Measurements from ENCODE around the gene RAB44.

The RAB44 gene

DNA sequence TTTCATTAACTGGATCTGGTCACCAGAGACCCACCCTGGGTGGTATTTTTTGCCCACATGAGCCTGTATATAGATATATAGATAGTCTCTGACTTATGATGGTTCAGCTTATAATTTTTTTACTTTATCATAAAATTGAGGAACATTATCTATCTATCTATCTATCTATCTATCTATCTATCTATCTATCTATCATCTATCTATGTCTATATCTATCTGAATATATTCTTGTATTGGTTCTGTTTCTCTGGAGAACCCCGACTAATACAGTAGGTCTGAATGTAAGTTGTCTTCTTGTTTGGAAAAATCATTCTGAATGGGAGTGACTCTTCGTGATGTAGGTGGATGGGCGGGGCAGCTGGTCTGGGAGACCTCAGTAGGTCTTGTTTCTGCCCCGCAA, 32.4 kb upstream of the RAB44 start:
- Histone ChIP-seq H2AFZ (ENCODE audit: low read depth, low read length) (no peak overlapping the region), H3K4me3 (ENCODE audit: low read length) (no peak overlapping the region), H3K79me2 (ENCODE audit: low read length) (no peaks in the 10 kb centered on the region), H4K20me1 (ENCODE audit: insufficient read depth, low read length) (no peaks in the 10 kb centered on the region), H3K9ac (ENCODE audit: low read length) (no peak overlapping the region), H3K9me3 (ENCODE audit: insufficient read depth, low read length) (no peaks in the 10 kb centered on the region), H3K27ac (ENCODE audit: low read length) (no peak overlapping the region), H3K36me3 (replicated peaks; ENCODE audit: low read depth, low read length) (no peaks in the 10 kb centered on the region), H3K4me1 (ENCODE audit: low read length) (peaks cover 46% of the 10 kb centered on the region), H3K27me3 (ENCODE audit: low read depth, low read length) (0 out of 2 replicates have a peak, but pooled peaks cover 5% of the 10 kb centered on the region), H3K4me2 (ENCODE audit: low read length) (no peak overlapping the region)
- TF ChIP-seq, protein P1, sequence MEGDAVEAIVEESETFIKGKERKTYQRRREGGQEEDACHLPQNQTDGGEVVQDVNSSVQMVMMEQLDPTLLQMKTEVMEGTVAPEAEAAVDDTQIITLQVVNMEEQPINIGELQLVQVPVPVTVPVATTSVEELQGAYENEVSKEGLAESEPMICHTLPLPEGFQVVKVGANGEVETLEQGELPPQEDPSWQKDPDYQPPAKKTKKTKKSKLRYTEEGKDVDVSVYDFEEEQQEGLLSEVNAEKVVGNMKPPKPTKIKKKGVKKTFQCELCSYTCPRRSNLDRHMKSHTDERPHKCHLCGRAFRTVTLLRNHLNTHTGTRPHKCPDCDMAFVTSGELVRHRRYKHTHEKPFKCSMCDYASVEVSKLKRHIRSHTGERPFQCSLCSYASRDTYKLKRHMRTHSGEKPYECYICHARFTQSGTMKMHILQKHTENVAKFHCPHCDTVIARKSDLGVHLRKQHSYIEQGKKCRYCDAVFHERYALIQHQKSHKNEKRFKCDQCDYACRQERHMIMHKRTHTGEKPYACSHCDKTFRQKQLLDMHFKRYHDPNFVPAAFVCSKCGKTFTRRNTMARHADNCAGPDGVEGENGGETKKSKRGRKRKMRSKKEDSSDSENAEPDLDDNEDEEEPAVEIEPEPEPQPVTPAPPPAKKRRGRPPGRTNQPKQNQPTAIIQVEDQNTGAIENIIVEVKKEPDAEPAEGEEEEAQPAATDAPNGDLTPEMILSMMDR (IDR thresholded peaks at IDR 0.05; ENCODE audit: low read depth, low read length): no peak
- TF ChIP-seq EZH2phosphoT487 (IDR thresholded peaks at IDR 0.05; ENCODE audit: low read depth): no peak

DNA sequence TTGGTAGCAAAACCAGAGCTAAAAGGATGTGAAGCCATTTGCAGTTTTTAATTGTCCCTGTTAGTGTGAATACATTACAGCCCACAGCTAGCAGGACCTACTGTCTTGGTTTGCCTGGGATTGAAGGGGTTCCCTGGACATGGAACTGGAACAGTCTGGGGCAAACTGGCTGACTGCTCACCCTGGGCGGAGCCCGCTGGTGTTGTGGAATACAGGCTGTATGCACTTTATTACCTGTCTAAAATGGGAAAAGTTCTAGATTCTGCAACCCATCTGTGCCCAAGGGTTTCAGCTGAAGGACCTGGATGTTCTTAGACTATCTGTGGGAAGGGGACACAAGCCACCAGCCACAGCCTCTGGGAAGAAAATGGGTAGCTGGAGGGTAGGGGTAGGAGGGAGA, 31.3 kb upstream of the RAB44 start:
- Histone ChIP-seq H3K27ac (ENCODE audit: low read length) (no peak overlapping the region), H2AFZ (ENCODE audit: low read depth, low read length) (no peak overlapping the region), H4K20me1 (ENCODE audit: insufficient read depth, low read length) (no peaks in the 10 kb centered on the region), H3K9me3 (ENCODE audit: insufficient read depth, low read length) (no peaks in the 10 kb centered on the region), H3K9ac (ENCODE audit: low read length) (no peak overlapping the region), H3K4me1 (ENCODE audit: low read length) (peaks cover 46% of the 10 kb centered on the region), H3K4me2 (ENCODE audit: low read length) (no peak overlapping the region), H3K36me3 (replicated peaks; ENCODE audit: low read depth, low read length) (no peaks in the 10 kb centered on the region), H3K27me3 (ENCODE audit: low read depth, low read length) (0 out of 2 replicates have a peak, but pooled peaks cover 5% of the 10 kb centered on the region), H3K79me2 (ENCODE audit: low read length) (no peaks in the 10 kb centered on the region), H3K4me3 (ENCODE audit: low read length) (no peak overlapping the region)
- TF ChIP-seq EZH2phosphoT487 (IDR thresholded peaks at IDR 0.05; ENCODE audit: low read depth): no peak
- TF ChIP-seq, protein P1 (IDR thresholded peaks at IDR 0.05; ENCODE audit: low read depth, low read length): no peak

DNA sequence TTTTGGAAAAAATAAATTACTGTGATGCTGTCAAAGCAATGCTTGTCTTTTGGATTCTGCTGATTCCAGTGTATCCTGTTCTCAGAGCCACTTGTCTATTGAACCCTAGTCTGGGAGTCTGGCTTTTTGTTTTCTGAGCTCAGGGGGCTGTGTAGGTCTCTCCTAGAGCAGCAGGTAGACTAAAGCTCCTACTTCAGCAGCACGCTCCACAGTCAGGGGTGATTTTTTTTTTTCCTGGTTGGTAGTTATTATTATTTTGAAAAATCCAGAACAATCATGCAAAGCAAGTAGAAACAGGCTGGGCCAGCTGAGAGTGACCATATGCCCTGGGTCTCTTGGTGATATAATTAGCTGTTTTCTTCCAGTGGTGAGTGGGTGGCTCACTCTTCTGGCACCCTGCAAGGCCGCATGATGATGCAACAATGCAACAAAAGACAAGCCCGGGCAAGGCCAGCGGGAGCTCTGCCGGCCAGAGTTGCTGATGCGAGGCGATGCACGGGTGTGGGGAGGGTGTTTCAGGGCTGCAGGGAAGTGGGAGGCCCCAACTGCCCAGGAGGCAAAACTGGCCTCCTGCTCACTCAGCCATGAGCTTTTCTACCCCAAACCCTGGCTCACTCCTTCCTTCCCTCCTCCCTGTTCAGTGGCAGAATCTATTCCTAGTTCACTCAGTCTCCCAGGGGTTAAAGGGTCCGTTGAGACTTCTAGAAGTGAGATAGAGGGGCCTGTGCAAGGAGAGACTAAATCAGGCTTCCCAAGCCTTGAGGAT, 30.6 kb upstream of the RAB44 start:
- Histone ChIP-seq H3K79me2 (ENCODE audit: low read length) (no peaks in the 10 kb centered on the region), H3K4me3 (ENCODE audit: low read length) (peak overlapping the region; percentile 27; the same call in 1 of the 2 replicates), H3K9me3 (ENCODE audit: insufficient read depth, low read length) (no peaks in the 10 kb centered on the region), H3K4me2 (ENCODE audit: low read length) (peak overlapping the region; percentile 55), H3K27me3 (ENCODE audit: low read depth, low read length) (0 out of 2 replicates have a peak, but pooled peaks cover 5% of the 10 kb centered on the region), H4K20me1 (ENCODE audit: insufficient read depth, low read length) (no peaks in the 10 kb centered on the region), H2AFZ (ENCODE audit: low read depth, low read length) (peak overlapping the region; percentile 73), H3K4me1 (ENCODE audit: low read length) (peaks cover 43% of the 10 kb centered on the region), H3K36me3 (replicated peaks; ENCODE audit: low read depth, low read length) (no peaks in the 10 kb centered on the region), H3K9ac (ENCODE audit: low read length) (peak overlapping the region; percentile 31), H3K27ac (ENCODE audit: low read length) (peak overlapping the region; percentile 25)
- TF ChIP-seq, protein P1 (IDR thresholded peaks at IDR 0.05; ENCODE audit: low read depth, low read length): no peak
- TF ChIP-seq EZH2phosphoT487 (IDR thresholded peaks at IDR 0.05; ENCODE audit: low read depth): no peak

DNA sequence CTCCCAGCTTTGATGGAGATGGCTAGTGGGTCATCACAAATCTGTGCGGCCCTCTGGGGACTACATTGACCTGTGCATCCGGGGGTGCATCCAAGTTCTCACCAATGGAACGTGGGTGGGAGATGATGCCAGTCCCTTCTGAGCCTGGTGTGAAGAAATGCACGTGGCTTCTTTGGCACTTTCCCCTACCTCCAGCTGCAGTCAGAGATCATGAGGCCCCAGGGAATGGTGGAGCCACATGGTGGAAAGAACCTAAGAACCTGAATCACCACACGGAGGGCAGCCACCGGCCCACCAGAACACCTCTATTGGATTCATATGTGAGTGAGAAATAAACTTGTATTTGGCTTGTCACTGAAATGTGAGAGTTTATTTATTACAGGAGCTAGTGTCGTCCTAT, 29.0 kb upstream of the RAB44 start:
- no peak overlapping the region for H2AFZ ChIP-seq (ENCODE audit: low read depth, low read length)
- H3K4me2 ChIP-seq (ENCODE audit: low read length): no peak overlapping the region
- H3K27ac ChIP-seq (ENCODE audit: low read length): no peak overlapping the region
- no peak for TF ChIP-seq EZH2phosphoT487 (IDR thresholded peaks at IDR 0.05; ENCODE audit: low read depth)
- TF ChIP-seq, protein P1 (IDR thresholded peaks at IDR 0.05; ENCODE audit: low read depth, low read length): no peak
- no peaks in the 10 kb centered on the region for H3K36me3 ChIP-seq (replicated peaks; ENCODE audit: low read depth, low read length)
- H3K9ac ChIP-seq (ENCODE audit: low read length): no peak overlapping the region
- no peaks in the 10 kb centered on the region for H3K27me3 ChIP-seq (ENCODE audit: low read depth, low read length)
- no peaks in the 10 kb centered on the region for H4K20me1 ChIP-seq (ENCODE audit: insufficient read depth, low read length)
- no peak overlapping the region for H3K4me3 ChIP-seq (ENCODE audit: low read length)
- peaks cover 29% of the 10 kb centered on the region for H3K4me1 ChIP-seq (ENCODE audit: low read length)
- H3K79me2 ChIP-seq (ENCODE audit: low read length): no peaks in the 10 kb centered on the region
- H3K9me3 ChIP-seq (ENCODE audit: insufficient read depth, low read length): no peaks in the 10 kb centered on the region

All from OCI-LY3 (cell line).